ENCODE data around the gene NOXA1. TPM values are rescaled to one million over a fixed set of nuclear protein-coding genes. Genes with fewer than 3 reads are reported as not detected.

Gene NOXA1
- total RNA-seq, 2 donors from 2014 or later, result 3.5 to 9.6 TPM

DNA sequence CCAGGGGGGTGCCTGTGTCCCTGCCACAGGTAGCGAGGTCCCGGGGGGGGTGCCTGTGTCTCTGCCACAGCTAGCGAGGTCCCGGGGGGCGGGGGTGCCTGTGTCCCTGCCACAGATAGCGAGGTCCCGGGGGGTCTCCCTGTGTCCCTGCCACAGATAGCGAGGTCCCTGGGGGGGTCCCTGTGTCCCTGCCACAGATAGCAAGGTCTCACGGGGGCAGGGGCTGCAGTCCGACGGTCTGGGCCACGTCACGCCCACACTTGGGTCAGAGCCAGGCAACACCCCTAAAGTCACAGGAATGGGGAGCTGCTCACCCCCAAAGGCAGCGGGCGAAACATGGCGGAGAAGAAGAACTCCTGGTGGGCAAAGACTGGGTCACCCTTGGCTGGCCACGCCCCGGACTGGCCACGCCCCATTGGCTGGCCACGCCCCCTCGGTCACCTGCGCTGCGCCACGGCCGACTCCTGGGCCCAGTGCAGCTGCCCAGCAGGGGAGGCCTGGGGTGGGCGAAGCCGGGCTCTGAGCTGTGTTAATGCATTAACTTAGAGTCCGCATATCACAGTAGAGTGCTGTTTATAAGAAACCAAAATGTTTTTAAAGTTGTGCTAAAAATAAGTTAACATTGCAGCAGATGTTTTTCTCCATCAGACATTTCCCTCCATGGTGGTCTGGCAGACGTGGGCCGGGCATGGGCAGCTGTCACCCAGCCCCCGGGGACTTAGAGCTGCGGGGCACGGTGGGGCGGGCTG is 7.0 kb downstream of the NOXA1 start:
- DNase-seq (ENCODE audit: low spot score) (no peak), ATAC-seq (ENCODE audit: insufficient number of reproducible peaks, low FRiP score, low read depth) (no peak)
- H3K9me3 ChIP-seq, result no peaks in the 10 kb centered on the region
- no peak for TF ChIP-seq CTCF (IDR thresholded peaks at IDR 0.05)
- H3K4me3 ChIP-seq, result no peak overlapping the region
- peaks cover 0 to 4% of the 10 kb centered on the region in 2 donors for H3K4me1 ChIP-seq (ENCODE audit: control insufficient read depth in 1 of 2, low read depth in 2 of 2)
- H3K27ac ChIP-seq, result no peak overlapping the region
- no peaks in the 10 kb centered on the region for H3K27me3 ChIP-seq (replicated peaks; ENCODE audit: insufficient read depth)
- H3K36me3 ChIP-seq, result no peaks in the 10 kb centered on the region

- Histone ChIP-seq H3K4me1 (ENCODE audit: control insufficient read depth in 1 of 2, low read depth in 2 of 2) (peaks cover 3 to 8% of the 10 kb centered on the region in 2 donors), H3K27me3 (replicated peaks; ENCODE audit: insufficient read depth) (no peaks in the 10 kb centered on the region), H3K36me3 (no peaks in the 10 kb centered on the region), H3K9me3 (no peaks in the 10 kb centered on the region), H3K27ac (no peak overlapping the region), H3K4me3 (no peak overlapping the region)
- ATAC-seq (ENCODE audit: insufficient number of reproducible peaks, low FRiP score, low read depth), result no peak
- DNase-seq (ENCODE audit: low spot score), result no peak
- TF ChIP-seq CTCF (IDR thresholded peaks at IDR 0.05), result no peak
Measured at GRCh38 chr9:137430723-137431415, 7.7 kb downstream of the NOXA1 start.

DNA sequence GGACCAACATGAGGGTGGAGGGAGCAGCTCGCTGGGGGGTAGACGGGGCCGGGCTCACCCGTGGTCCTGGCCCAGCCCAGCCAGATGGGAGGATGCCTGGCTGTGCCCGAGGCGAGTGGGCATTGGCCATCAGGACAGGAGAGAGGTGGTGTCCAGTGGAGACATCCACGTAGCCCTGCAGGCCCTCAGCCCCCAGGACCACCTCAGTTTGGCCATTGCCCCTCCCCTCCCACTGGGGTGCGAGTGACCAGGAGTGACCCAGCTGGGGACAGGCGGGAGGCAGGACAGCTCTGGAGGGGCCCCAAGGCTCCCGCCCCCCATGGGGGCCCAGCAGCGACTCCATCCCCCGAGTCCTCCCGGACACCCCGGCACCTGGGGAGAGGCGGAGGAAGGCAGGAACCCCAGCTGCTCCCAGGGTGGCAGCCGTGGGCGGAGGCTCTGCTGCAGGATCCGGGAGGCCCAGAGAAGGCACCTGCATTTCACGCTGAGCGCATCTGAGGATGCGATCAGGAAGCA is 8.3 kb downstream of the NOXA1 start:
- ATAC-seq (ENCODE audit: insufficient number of reproducible peaks, low FRiP score, low read depth) (no peak), DNase-seq (ENCODE audit: low spot score) (no peak)
- no peak overlapping the region for H3K4me3 ChIP-seq
- H3K27me3 ChIP-seq (replicated peaks; ENCODE audit: insufficient read depth), result no peaks in the 10 kb centered on the region
- no peaks in the 10 kb centered on the region for H3K9me3 ChIP-seq
- H3K4me1 ChIP-seq (ENCODE audit: control insufficient read depth in 1 of 2, low read depth in 2 of 2), result peaks cover 4 to 13% of the 10 kb centered on the region in 2 donors
- no peaks in the 10 kb centered on the region for H3K36me3 ChIP-seq
- no peak overlapping the region for H3K27ac ChIP-seq
- TF ChIP-seq CTCF (IDR thresholded peaks at IDR 0.05), result no peak

DNA sequence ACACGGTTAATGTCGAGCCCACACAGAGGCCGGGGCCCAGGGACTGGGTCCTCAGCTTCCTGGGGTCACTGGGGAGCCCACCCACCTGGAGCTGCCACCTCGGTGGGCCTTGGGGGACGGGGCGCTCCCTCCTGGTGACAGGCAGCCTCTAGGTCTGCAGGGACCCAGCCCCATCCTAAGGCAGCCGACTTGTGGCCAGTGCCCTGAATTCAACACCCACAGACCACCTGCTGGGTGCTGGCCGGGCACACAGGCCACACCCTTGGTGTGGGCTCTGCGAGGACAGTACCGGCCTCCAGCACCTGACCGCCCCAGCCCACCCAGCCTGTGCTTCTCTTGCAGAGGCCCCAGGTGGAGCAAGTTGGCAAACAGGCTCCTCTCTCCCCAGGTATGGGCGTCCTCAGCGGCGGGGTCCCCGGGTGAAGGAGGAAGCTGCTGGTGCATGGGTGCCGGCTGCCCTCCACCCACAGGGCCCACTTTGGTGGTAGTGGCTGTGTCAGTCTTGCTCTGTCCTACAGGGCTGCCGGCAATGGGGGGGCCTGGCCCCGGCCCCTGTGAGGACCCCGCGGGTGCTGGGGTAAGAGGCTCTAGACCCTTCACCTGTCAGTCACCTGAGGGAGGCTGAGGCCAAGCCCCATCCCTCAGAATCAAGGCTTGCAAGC is 9.6 kb downstream of the NOXA1 start:
- no peaks in the 10 kb centered on the region for H3K36me3 ChIP-seq
- H3K27me3 ChIP-seq (replicated peaks; ENCODE audit: insufficient read depth), result no peaks in the 10 kb centered on the region
- TF ChIP-seq CTCF (IDR thresholded peaks at IDR 0.05), result no peak
- no peaks in the 10 kb centered on the region for H3K9me3 ChIP-seq
- no peak overlapping the region for H3K4me3 ChIP-seq
- H3K4me1 ChIP-seq (ENCODE audit: control insufficient read depth in 1 of 2, low read depth in 2 of 2), result peaks cover 4 to 13% of the 10 kb centered on the region in 2 donors
- no peak overlapping the region for H3K27ac ChIP-seq
- DNase-seq (ENCODE audit: low spot score) (no peak), ATAC-seq (ENCODE audit: insufficient number of reproducible peaks, low FRiP score, low read depth) (no peak)

DNA sequence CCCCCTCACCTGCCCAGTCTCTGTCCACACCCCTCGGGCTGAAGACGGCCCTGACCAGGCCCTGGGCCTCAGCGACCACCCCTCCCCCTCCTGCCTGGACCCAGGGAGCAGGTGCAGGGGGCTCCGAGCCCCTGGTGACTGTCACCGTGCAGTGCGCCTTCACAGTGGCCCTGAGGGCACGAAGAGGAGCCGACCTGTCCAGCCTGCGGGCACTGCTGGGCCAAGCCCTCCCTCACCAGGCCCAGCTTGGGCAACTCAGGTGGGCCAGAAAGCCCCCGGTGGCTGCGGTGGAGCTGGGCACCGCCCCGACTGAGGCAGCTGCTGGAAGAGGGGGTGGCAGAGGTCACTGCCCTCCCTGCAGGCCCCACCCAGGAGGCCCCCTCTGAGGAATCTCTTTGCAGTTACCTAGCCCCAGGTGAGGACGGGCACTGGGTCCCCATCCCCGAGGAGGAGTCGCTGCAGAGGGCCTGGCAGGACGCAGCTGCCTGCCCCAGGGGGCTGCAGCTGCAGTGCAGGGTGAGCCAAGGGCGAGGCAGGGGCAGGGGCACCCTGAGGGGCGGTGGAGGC is 10.2 kb downstream of the NOXA1 start:
- H3K4me1 ChIP-seq (ENCODE audit: control insufficient read depth in 1 of 2, low read depth in 2 of 2), result peaks cover 4 to 13% of the 10 kb centered on the region in 2 donors
- DNase-seq (ENCODE audit: low spot score) (no peak), ATAC-seq (ENCODE audit: insufficient number of reproducible peaks, low FRiP score, low read depth) (no peak)
- no peaks in the 10 kb centered on the region for H3K9me3 ChIP-seq
- no peaks in the 10 kb centered on the region for H3K36me3 ChIP-seq
- no peak overlapping the region for H3K4me3 ChIP-seq
- H3K27ac ChIP-seq, result no peak overlapping the region
- TF ChIP-seq CTCF (IDR thresholded peaks at IDR 0.05), result no peak
- H3K27me3 ChIP-seq (replicated peaks; ENCODE audit: insufficient read depth), result no peaks in the 10 kb centered on the region
